ENCODE data around the gene CAPN11.
"Not testable (repeated sequence)": the region's sequence is repeated elsewhere in the genome, so short reads cannot be mapped to it uniquely, and the experiment has no call there.

The CAPN11 gene

GRCh38 chr6:44228836-44229235 lies 70.2 kb downstream of the CAPN11 start:
- TF ChIP-seq, protein P1, sequence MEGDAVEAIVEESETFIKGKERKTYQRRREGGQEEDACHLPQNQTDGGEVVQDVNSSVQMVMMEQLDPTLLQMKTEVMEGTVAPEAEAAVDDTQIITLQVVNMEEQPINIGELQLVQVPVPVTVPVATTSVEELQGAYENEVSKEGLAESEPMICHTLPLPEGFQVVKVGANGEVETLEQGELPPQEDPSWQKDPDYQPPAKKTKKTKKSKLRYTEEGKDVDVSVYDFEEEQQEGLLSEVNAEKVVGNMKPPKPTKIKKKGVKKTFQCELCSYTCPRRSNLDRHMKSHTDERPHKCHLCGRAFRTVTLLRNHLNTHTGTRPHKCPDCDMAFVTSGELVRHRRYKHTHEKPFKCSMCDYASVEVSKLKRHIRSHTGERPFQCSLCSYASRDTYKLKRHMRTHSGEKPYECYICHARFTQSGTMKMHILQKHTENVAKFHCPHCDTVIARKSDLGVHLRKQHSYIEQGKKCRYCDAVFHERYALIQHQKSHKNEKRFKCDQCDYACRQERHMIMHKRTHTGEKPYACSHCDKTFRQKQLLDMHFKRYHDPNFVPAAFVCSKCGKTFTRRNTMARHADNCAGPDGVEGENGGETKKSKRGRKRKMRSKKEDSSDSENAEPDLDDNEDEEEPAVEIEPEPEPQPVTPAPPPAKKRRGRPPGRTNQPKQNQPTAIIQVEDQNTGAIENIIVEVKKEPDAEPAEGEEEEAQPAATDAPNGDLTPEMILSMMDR (IDR thresholded peaks at IDR 0.05; ENCODE audit: borderline replicate concordance, insufficient read depth, low read depth, low read length): no peak
- no peak overlapping the region for H3K4me3 ChIP-seq (ENCODE audit: low read depth, low read length)

GRCh38 chr6:44229376-44230033 lies 70.9 kb downstream of the CAPN11 start:
- TF ChIP-seq, protein P1 (IDR thresholded peaks at IDR 0.05; ENCODE audit: borderline replicate concordance, insufficient read depth, low read depth, low read length): no peak

DNA sequence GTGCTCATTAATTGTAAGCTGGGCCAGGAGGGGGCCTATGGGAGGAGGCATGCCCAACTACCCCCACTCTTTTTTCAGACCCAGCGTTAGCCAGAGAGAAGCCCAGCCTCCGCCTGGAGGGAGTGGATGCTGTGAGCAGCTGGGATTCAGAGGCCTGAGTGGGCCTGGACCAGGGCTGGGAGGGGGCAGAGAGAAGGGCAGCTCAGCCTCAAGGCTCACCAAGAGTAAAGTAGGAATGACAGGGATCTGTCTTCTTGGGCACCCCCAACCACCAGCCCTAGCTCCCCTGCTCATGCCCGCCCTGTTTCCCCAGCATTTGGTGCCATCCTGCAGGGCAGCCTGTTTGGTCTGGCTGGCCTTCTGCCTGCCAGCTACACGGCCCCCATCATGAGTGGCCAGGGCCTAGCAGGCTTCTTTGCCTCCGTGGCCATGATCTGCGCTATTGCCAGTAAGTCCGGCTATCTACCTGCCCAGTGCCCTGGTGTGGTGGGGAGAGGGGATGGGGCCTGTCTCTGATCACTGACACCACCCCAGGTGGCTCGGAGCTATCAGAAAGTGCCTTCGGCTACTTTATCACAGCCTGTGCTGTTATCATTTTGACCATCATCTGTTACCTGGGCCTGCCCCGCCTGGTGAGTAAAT lies 71.5 kb downstream of the CAPN11 start:
- H3K4me3 ChIP-seq (ENCODE audit: low read depth, low read length): no peak overlapping the region
- TF ChIP-seq, protein P1 (IDR thresholded peaks at IDR 0.05; ENCODE audit: borderline replicate concordance, insufficient read depth, low read depth, low read length): no peak

More at GRCh38 chr6:44229376-44230033, 70.9 kb downstream of the CAPN11 start:
- H3K4me3 ChIP-seq (ENCODE audit: low read depth, low read length): no peak overlapping the region

DNA sequence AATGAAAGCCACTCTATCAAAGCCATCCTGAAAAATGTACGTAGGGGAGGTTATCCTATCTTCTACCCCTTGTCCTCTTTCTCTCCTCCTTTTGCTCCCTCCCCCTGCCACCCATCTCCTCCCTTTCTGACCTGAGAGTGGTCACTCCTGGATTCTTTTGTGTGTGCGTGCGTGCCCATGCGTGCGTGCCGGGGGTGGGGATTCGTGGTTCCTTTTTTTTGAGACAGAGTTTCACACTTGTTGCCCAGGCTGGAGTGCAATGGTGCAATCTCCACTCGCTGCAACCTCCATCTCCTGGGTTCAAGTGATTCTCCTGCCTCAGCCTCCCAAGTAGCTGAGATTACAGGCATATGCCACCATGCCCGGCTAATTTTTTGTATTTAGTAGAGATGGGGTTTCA lies 72.8 kb downstream of the CAPN11 start:
- not testable (repeated sequence) for H3K4me3 ChIP-seq (ENCODE audit: low read depth, low read length)

DNA sequence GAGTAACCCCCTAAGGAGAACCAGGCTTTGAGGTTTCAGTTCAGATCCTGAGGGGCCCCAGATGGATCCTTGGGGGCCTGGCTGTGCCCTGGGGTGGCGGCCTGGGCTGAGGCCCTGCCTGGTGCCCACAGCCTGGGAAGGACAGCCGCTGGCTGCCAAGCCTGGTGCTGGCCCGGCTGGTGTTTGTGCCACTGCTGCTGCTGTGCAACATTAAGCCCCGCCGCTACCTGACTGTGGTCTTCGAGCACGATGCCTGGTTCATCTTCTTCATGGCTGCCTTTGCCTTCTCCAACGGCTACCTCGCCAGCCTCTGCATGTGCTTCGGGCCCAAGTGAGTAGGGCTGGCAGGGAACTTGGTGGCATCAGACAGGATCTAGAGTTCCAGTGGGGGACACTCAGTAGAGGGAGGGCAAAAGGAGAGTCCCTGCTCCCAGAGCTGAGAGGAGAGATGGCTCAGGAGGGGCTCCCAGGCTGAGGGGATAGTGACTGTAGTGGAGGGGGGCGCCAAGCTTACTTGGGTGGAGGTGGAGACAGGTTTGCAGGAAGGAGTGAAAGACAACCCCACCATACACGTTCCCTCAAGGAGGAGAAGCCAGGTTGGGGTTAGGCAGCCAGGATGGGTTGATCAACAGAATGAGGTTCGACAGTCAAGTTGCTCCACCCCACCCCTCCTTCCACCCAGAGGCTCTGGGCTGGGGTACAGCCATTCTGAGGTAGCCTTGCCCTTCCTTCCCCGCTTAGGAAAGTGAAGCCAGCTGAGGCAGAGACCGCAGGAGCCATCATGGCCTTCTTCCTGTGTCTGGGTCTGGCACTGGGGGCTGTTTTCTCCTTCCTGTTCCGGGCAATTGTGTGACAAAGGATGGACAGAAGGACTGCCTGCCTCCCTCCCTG lies 74.3 kb downstream of the CAPN11 start:
- H3K4me3 ChIP-seq (ENCODE audit: low read depth, low read length): no peak overlapping the region
- TF ChIP-seq, protein P1 (IDR thresholded peaks at IDR 0.05; ENCODE audit: borderline replicate concordance, insufficient read depth, low read depth, low read length): no peak

DNA sequence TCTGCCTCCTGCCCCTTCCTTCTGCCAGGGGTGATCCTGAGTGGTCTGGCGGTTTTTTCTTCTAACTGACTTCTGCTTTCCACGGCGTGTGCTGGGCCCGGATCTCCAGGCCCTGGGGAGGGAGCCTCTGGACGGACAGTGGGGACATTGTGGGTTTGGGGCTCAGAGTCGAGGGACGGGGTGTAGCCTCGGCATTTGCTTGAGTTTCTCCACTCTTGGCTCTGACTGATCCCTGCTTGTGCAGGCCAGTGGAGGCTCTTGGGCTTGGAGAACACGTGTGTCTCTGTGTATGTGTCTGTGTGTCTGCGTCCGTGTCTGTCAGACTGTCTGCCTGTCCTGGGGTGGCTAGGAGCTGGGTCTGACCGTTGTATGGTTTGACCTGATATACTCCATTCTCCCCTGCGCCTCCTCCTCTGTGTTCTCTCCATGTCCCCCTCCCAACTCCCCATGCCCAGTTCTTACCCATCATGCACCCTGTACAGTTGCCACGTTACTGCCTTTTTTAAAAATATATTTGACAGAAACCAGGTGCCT lies 75.0 kb downstream of the CAPN11 start:
- TF ChIP-seq, protein P1 (IDR thresholded peaks at IDR 0.05; ENCODE audit: borderline replicate concordance, insufficient read depth, low read depth, low read length): no peak
- no peak overlapping the region for H3K4me3 ChIP-seq (ENCODE audit: low read depth, low read length)
